Vagina (tissue), 2 donors: ENCODE measurements around the gene ANKRD33. TPM values are rescaled to one million over a fixed set of nuclear protein-coding genes. Genes with fewer than 3 reads are reported as not detected.

Source experiments
- DNase-seq, 2 donors: peaks; one replicate each; pipeline ENCODE4 v3.0.0-alpha.2; 2017; ENCODE audit errors: extremely low spot score in 2 of 2
- H3K27ac ChIP-seq: fragments of 200-600 bp; sonication (generic); one replicate; pipeline ENCODE4 v1.5.1; 2019
- H3K27me3 ChIP-seq: fragments of 200-600 bp; sonication (generic); one replicate; pipeline ENCODE4 v1.5.1; 2019
- H3K36me3 ChIP-seq, 2 donors: fragments of 200-600 bp; sonication (generic); one replicate each; pipeline ENCODE4 v1.5.1; 2017 to 2019
- H3K4me1 ChIP-seq: fragments of 200-600 bp; sonication (generic); one replicate; pipeline ENCODE4 v1.5.1; 2019
- H3K4me3 ChIP-seq, 2 donors: fragments of 200-600 bp; sonication (generic); 1 replicate in 1 of 2; 2 replicates in 1 of 2; pipeline ENCODE4 v1.5.1; 2016 to 2019
- H3K9me3 ChIP-seq: fragments of 200-600 bp; sonication (generic); one replicate; pipeline ENCODE4 v1.5.1; 2019
- POLR2A ChIP-seq, 2 donors: fragments of 450-650 bp; IDR thresholded peaks; one replicate each; pipeline ENCODE4 v1.6.1; 2017; ENCODE audit warnings: antibody characterized with exemption in 2 of 2, mild to moderate bottlenecking in 2 of 2, moderate library complexity in 2 of 2
- POLR2AphosphoS5 ChIP-seq, 2 donors: sonication (generic); formaldehyde crosslinking; IDR thresholded peaks; one replicate each; pipeline ENCODE4 v1.9.0; 2017; ENCODE audit warnings: antibody characterized with exemption in 2 of 2, mild to moderate bottlenecking in 2 of 2, low read depth in 1 of 2; ENCODE audit not compliant: insufficient read depth in 1 of 2
- intact Hi-C: fragments of 100-400 bp; cut with DNase I; formaldehyde crosslinking; loops from one replicate; pipeline ENCODE4 v1.15.1; 2023
- total RNA-seq: library from RNA; depleted of rRNA; stranded (reverse); fragments of >200 nt; gene quantifications from one replicate; pipeline ENCODE4 v1.2.3, GENCODE V29; 2016
- TF ChIP-seq, protein P1 (sequence below), 3 experiments: fragments of 450-650 bp in 2 of 3; fragments of 200-600 bp in 1 of 3; sonication (generic) in 1 of 3; IDR thresholded peaks; one replicate each; pipeline ENCODE4 v1.5.1; 2017 to 2019; ENCODE audit warnings: antibody characterized with exemption in 3 of 3, mild to moderate bottlenecking in 2 of 3, moderate library complexity in 2 of 3

ANKRD33 gene
- total RNA-seq, 1 donor from 2014 or later: not detected

DNA sequence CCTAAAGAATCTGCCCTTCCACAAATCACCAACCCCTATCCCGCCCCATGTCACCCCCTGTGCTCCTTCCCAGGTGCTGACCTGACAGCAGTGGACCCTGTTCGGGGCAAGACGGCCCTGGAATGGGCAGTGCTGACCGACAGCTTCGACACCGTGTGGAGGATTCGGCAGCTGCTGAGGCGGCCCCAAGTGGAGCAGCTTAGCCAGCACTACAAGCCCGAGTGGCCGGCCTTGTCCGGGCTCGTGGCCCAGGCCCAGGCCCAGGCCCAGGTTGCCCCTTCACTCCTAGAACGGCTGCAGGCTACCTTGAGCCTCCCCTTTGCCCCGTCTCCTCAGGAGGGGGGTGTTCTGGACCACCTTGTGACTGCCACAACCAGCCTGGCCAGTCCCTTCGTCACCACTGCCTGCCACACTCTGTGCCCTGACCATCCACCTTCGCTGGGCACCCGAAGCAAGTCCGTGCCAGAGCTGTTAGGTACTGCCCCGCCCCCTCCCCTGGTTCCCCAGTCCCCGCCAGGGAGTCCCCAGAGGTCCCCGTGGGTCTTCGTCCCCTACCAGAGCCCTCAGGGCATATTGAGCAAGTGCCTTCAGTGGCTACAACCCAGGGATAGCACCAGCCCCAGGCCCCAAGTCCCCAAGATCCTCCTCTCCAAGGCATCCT lies 2.7 kb downstream of the ANKRD33 start:
- H3K4me1 ChIP-seq: peaks cover 18% of the 10 kb centered on the region
- TF ChIP-seq, protein P1, sequence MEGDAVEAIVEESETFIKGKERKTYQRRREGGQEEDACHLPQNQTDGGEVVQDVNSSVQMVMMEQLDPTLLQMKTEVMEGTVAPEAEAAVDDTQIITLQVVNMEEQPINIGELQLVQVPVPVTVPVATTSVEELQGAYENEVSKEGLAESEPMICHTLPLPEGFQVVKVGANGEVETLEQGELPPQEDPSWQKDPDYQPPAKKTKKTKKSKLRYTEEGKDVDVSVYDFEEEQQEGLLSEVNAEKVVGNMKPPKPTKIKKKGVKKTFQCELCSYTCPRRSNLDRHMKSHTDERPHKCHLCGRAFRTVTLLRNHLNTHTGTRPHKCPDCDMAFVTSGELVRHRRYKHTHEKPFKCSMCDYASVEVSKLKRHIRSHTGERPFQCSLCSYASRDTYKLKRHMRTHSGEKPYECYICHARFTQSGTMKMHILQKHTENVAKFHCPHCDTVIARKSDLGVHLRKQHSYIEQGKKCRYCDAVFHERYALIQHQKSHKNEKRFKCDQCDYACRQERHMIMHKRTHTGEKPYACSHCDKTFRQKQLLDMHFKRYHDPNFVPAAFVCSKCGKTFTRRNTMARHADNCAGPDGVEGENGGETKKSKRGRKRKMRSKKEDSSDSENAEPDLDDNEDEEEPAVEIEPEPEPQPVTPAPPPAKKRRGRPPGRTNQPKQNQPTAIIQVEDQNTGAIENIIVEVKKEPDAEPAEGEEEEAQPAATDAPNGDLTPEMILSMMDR (IDR thresholded peaks at IDR 0.05): no peak
- TF ChIP-seq POLR2A (IDR thresholded peaks at IDR 0.05): no peak
- TF ChIP-seq POLR2AphosphoS5 (IDR thresholded peaks at IDR 0.05; ENCODE audit: insufficient read depth in 1 of 2, low read depth in 1 of 2): no peak
- H3K27me3 ChIP-seq: no peaks in the 10 kb centered on the region
- no peak overlapping the region for H3K4me3 ChIP-seq
- H3K36me3 ChIP-seq: no peaks in the 10 kb centered on the region
- no peak for DNase-seq
- intact Hi-C loops: loop anchor here (5.0 kb wide), 1 partner anchor 92 kb away; no protein-coding TSS in a partner anchor
- no peak overlapping the region for H3K27ac ChIP-seq
- H3K9me3 ChIP-seq: no peaks in the 10 kb centered on the region

DNA sequence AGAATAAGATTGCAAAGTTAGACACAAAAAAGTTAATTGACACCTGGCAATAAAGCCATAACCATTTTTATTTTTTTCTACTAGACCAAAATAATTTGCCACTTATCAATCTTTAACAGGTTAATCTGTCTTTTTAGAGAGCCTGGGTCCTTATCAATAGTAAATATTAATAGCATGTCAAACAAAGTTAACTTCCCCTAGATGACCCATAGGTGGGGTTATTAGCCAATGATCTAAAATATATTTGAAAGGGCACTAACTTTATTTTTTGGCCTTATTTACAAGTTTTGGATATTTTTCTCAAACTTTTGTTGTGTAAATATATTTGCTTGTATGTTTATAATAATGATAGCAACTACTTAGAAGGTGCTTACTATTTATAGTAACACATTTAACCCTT lies 3.9 kb downstream of the ANKRD33 start:
- Histone ChIP-seq H3K9me3 (no peaks in the 10 kb centered on the region), H3K4me3 (no peak overlapping the region), H3K27me3 (no peaks in the 10 kb centered on the region), H3K36me3 (no peaks in the 10 kb centered on the region), H3K4me1 (peaks cover 11% of the 10 kb centered on the region), H3K27ac (no peak overlapping the region)
- TF ChIP-seq, protein P1 (IDR thresholded peaks at IDR 0.05): no peak
- TF ChIP-seq POLR2AphosphoS5 (IDR thresholded peaks at IDR 0.05; ENCODE audit: insufficient read depth in 1 of 2, low read depth in 1 of 2) (no peak), POLR2A (IDR thresholded peaks at IDR 0.05) (no peak)
- DNase-seq: no peak
- intact Hi-C loops: loop anchor here (5.0 kb wide), 1 partner anchor 90 kb away; no protein-coding TSS in a partner anchor

DNA sequence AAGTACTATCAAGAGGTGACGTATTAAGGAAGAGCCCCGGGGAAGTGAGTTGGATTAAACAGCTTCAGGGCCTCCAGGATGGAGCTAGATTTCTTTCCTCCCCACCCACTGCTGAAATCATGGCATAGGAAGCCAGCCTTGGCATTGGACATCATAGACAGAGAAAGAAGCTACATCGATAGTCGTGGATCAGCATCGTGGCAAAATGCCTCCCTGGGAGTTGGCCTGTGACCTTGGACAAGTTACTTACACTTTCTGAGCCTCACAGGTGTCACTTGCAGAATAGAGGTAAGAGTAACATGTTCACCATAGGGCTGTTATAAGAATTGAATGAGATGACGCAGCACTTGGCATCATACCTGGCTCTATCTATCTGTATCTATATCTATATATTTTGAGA lies 5.9 kb downstream of the ANKRD33 start:
- Histone ChIP-seq H3K4me3 (no peak overlapping the region), H3K27ac (no peak overlapping the region), H3K9me3 (no peaks in the 10 kb centered on the region), H3K27me3 (no peaks in the 10 kb centered on the region), H3K4me1 (no peaks in the 10 kb centered on the region), H3K36me3 (no peaks in the 10 kb centered on the region)
- no peak for DNase-seq
- intact Hi-C loops: loop anchor here (5.0 kb wide), 1 partner anchor 89 kb away; no protein-coding TSS in a partner anchor
- no peak for TF ChIP-seq POLR2AphosphoS5 (IDR thresholded peaks at IDR 0.05; ENCODE audit: insufficient read depth in 1 of 2, low read depth in 1 of 2)
- no peak for TF ChIP-seq POLR2A (IDR thresholded peaks at IDR 0.05)
- TF ChIP-seq, protein P1 (IDR thresholded peaks at IDR 0.05): no peak

DNA sequence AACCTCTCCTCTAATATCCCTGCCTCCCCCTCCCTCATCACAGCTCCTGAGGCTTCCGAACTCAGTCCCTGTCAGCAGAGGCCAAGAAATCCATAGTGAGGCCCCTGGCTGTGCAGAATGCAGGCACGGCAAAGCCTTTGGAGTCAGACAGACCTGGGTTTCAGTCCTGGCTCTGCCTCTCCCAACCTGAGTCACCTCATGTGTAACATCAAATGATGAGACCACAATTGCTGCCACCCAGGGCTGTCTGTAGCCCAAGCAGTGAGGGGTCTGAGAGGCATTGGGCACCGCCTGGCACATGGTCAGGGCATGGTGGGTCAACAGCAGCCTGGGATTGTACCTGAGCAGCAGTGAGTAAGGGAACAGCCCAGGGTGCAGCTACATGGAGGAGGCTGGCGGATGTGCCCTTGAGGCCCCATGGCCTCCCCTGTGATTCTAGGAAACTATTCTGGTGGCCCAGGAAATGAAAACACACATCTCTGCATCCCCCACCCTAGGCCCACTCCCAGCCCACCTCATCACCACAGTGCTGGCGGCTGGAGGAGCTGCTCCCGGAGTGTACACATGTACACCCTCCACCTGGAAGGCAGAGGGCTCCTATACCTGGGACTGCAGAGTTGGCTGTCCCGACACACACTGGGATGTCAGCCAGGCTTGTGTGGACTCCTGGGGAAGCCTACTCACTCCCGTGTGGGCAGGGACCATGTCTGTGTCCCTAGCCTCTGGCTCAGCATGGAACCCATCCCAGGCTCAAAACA lies 7.7 kb downstream of the ANKRD33 start:
- DNase-seq: no peak
- TF ChIP-seq POLR2AphosphoS5 (IDR thresholded peaks at IDR 0.05; ENCODE audit: insufficient read depth in 1 of 2, low read depth in 1 of 2) (no peak), POLR2A (IDR thresholded peaks at IDR 0.05) (no peak)
- TF ChIP-seq, protein P1 (IDR thresholded peaks at IDR 0.05): no peak
- no peak overlapping the region for H3K4me3 ChIP-seq
- H3K27me3 ChIP-seq: no peaks in the 10 kb centered on the region
- H3K9me3 ChIP-seq: no peaks in the 10 kb centered on the region
- no peaks in the 10 kb centered on the region for H3K36me3 ChIP-seq
- no peaks in the 10 kb centered on the region for H3K4me1 ChIP-seq
- intact Hi-C loops: no loop called here
- H3K27ac ChIP-seq: no peak overlapping the region

DNA sequence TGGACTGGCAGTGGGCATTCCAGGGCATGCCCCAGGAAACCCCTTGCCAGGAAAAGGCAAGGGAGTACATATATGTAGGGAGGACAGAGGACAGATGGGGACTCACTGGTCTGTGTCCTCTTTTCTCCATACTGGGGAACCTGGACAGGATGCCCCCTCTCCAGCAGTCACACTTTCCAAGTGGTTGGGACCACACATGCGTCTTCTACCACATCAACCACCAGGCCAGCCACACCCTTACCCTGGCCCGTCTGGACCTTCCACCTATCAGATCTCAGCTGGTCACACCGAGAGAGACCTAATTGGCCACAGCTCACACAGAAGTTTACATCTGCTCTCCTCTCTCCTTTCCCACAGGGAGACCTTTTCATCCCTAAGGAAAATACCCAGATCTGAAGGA lies 8.3 kb downstream of the ANKRD33 start:
- intact Hi-C loops: no loop called here
- TF ChIP-seq POLR2AphosphoS5 (IDR thresholded peaks at IDR 0.05; ENCODE audit: insufficient read depth in 1 of 2, low read depth in 1 of 2): no peak
- Histone ChIP-seq H3K27me3 (no peaks in the 10 kb centered on the region), H3K27ac (no peak overlapping the region), H3K4me1 (no peaks in the 10 kb centered on the region), H3K9me3 (no peaks in the 10 kb centered on the region), H3K4me3 (no peak overlapping the region), H3K36me3 (no peaks in the 10 kb centered on the region)
- DNase-seq: no peak
